Subcutaneous abdominal adipose tissue (tissue), 5 donors: ENCODE results near the gene RBM28.

Experiments
- H3K27ac ChIP-seq: one replicate; pipeline ENCODE4 v1.7.0; 2013; ENCODE audit warnings: low read depth, mild to moderate bottlenecking, inconsistent platforms, low read length, moderate library complexity
- H3K27me3 ChIP-seq, 5 donors: one replicate each; pipeline ENCODE4 v1.7.0; 2013; ENCODE audit warnings: low read length in 5 of 5, inconsistent platforms in 1 of 5; ENCODE audit not compliant: control insufficient read depth in 5 of 5, insufficient read depth in 4 of 5
- H3K36me3 ChIP-seq, 5 donors: one replicate each; pipeline ENCODE4 v1.7.0; 2013; ENCODE audit warnings: low read length in 5 of 5; ENCODE audit not compliant: control insufficient read depth in 5 of 5, insufficient read depth in 5 of 5
- H3K4me1 ChIP-seq, 5 donors: one replicate each; pipeline ENCODE4 v1.7.0; 2013; ENCODE audit warnings: low read length in 5 of 5, mild to moderate bottlenecking in 3 of 5, moderate library complexity in 1 of 5; ENCODE audit not compliant: control insufficient read depth in 5 of 5, insufficient read depth in 5 of 5
- H3K4me3 ChIP-seq, 5 donors: one replicate each; pipeline ENCODE4 v1.7.0; 2013; ENCODE audit warnings: low read length in 5 of 5, low read depth in 1 of 5
- H3K9ac ChIP-seq, 5 donors: one replicate each; pipeline ENCODE4 v1.7.0; 2013; ENCODE audit warnings: low read length in 5 of 5, mild to moderate bottlenecking in 4 of 5, moderate library complexity in 3 of 5
- H3K9me3 ChIP-seq, 5 donors: one replicate each; pipeline ENCODE4 v1.7.0; 2013; ENCODE audit warnings: low read length in 5 of 5; ENCODE audit not compliant: control insufficient read depth in 5 of 5
- donor health status: healthy.
- donor health status: healthy.
- donor health status: healthy.
- donor health status: healthy.
- donor health status: healthy.

Gene RBM28

GRCh38 chr7:128278366-128278765 lies 65.3 kb downstream of the RBM28 start:
- Histone ChIP-seq H3K9ac (no peak overlapping the region), H3K9me3 (peaks cover 0 to 10% (median 3%) of the 10 kb centered on the region in 5 donors)

GRCh38 chr7:128275681-128276080 lies 68.0 kb downstream of the RBM28 start:
- no peak overlapping the region for H3K27ac ChIP-seq
- H3K9me3 ChIP-seq: peaks cover 0 to 7% (median 3%) of the 10 kb centered on the region in 5 donors
- no peak overlapping the region for H3K9ac ChIP-seq
- no peaks in the 10 kb centered on the region for H3K36me3 ChIP-seq
- H3K4me3 ChIP-seq: no peak overlapping the region
- peaks cover 0 to 9% (median 0%) of the 10 kb centered on the region in 5 donors for H3K27me3 ChIP-seq
- peaks cover 0 to 17% (median 16%) of the 10 kb centered on the region in 5 donors for H3K4me1 ChIP-seq

More at GRCh38 chr7:128278366-128278765, 65.3 kb downstream of the RBM28 start:
- H3K4me1 ChIP-seq: no peaks in the 10 kb centered on the region
- no peaks in the 10 kb centered on the region for H3K27me3 ChIP-seq
- H3K36me3 ChIP-seq: no peaks in the 10 kb centered on the region
- H3K4me3 ChIP-seq: no peak overlapping the region
- no peak overlapping the region for H3K27ac ChIP-seq

- H3K27ac ChIP-seq: no peak overlapping the region
- peaks cover 0 to 9% (median 0%) of the 10 kb centered on the region in 5 donors for H3K27me3 ChIP-seq
- peaks cover 0 to 3% (median under 1%) of the 10 kb centered on the region in 5 donors for H3K9me3 ChIP-seq
- no peak overlapping the region for H3K4me3 ChIP-seq
- no peaks in the 10 kb centered on the region for H3K36me3 ChIP-seq
- no peak overlapping the region for H3K9ac ChIP-seq
- H3K4me1 ChIP-seq: peaks cover 0 to 20% (median 18%) of the 10 kb centered on the region in 5 donors
Observed at GRCh38 chr7:128274884-128275603, 68.7 kb downstream of the RBM28 start.

- peaks cover 0 to 20% (median 18%) of the 10 kb centered on the region in 5 donors for H3K4me1 ChIP-seq
- no peaks in the 10 kb centered on the region for H3K36me3 ChIP-seq
- no peak overlapping the region for H3K4me3 ChIP-seq
- peaks cover 0 to 9% (median 0%) of the 10 kb centered on the region in 5 donors for H3K27me3 ChIP-seq
- H3K9ac ChIP-seq: no peak overlapping the region
- H3K27ac ChIP-seq: no peak overlapping the region
- H3K9me3 ChIP-seq: peaks cover 0 to 3% (median 0%) of the 10 kb centered on the region in 5 donors
Observed at GRCh38 chr7:128274246-128274883, 69.3 kb downstream of the RBM28 start.

- peak overlapping the region in 1 of 5 donors; percentile 52 for H3K9ac ChIP-seq
- peaks cover 0 to 36% (median 29%) of the 10 kb centered on the region in 5 donors for H3K4me1 ChIP-seq
- H3K4me3 ChIP-seq: peak overlapping the region; percentile 36 to 58 (median 52)
- no peaks in the 10 kb centered on the region for H3K36me3 ChIP-seq
- peak overlapping the region; percentile 46 for H3K27ac ChIP-seq
- peaks cover 0 to 16% (median 0%) of the 10 kb centered on the region in 5 donors for H3K27me3 ChIP-seq
- no peaks in the 10 kb centered on the region for H3K9me3 ChIP-seq
Observed at GRCh38 chr7:128271942-128272481, 71.7 kb downstream of the RBM28 start.

- no peaks in the 10 kb centered on the region for H3K36me3 ChIP-seq
- peak overlapping the region in 2 of 5 donors; percentile 27 to 52 for H3K9ac ChIP-seq
- H3K4me1 ChIP-seq: peaks cover 0 to 41% (median 34%) of the 10 kb centered on the region in 5 donors
- peak overlapping the region; percentile 36 to 59 (median 56) for H3K4me3 ChIP-seq
- H3K27me3 ChIP-seq: peaks cover 0 to 16% (median 0%) of the 10 kb centered on the region in 5 donors
- H3K27ac ChIP-seq: peak overlapping the region; percentile 46
- no peaks in the 10 kb centered on the region for H3K9me3 ChIP-seq
Observed at GRCh38 chr7:128271471-128271941, 72.2 kb downstream of the RBM28 start.

GRCh38 chr7:128270826-128271272 lies 72.9 kb downstream of the RBM28 start:
- H3K27me3 ChIP-seq: peaks cover 0 to 16% (median 0%) of the 10 kb centered on the region in 5 donors
- H3K4me3 ChIP-seq: peak overlapping the region in 4 of 5 donors; percentile 36 to 58 (median 54)
- H3K27ac ChIP-seq: peak overlapping the region; percentile 46
- H3K4me1 ChIP-seq: peaks cover 0 to 47% (median 40%) of the 10 kb centered on the region in 5 donors
- H3K9ac ChIP-seq: peak overlapping the region in 1 of 5 donors; percentile 1
- no peaks in the 10 kb centered on the region for H3K36me3 ChIP-seq
- H3K9me3 ChIP-seq: no peaks in the 10 kb centered on the region

DNA sequence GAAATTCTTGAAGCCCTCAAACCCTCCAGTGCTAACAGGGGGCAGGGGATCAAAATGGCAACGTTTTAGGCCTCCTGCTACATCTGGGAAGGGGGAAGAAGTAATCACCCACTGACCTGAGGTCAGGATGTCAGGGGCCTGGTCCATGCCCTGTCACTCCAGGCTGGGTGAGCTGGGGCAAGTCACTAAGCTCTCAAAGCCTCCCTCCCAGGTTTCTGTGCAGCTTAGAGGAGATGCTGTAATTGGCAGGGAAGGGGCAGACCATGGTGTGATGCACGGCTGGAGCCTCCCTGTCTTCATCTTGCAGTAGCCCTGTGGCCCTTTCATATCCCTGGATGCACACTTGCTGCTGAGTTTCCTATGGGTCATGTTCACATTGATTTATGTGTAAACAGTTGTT lies 75.5 kb downstream of the RBM28 start:
- Histone ChIP-seq H3K9ac (no peak overlapping the region), H3K36me3 (no peaks in the 10 kb centered on the region), H3K27me3 (peaks cover 0 to 16% (median 0%) of the 10 kb centered on the region in 5 donors), H3K9me3 (no peaks in the 10 kb centered on the region), H3K4me3 (no peak overlapping the region), H3K4me1 (peaks cover 0 to 72% (median 58%) of the 10 kb centered on the region in 5 donors), H3K27ac (no peak overlapping the region)

GRCh38 chr7:128267595-128267924 lies 76.1 kb downstream of the RBM28 start:
- H3K9me3 ChIP-seq: no peaks in the 10 kb centered on the region
- peaks cover 0 to 16% (median 0%) of the 10 kb centered on the region in 5 donors for H3K27me3 ChIP-seq
- peak overlapping the region; percentile 73 for H3K27ac ChIP-seq
- H3K36me3 ChIP-seq: no peaks in the 10 kb centered on the region
- peaks cover 0 to 74% (median 58%) of the 10 kb centered on the region in 5 donors for H3K4me1 ChIP-seq
- peak overlapping the region in 3 of 5 donors; percentile 1 to 13 (median 2) for H3K4me3 ChIP-seq
- H3K9ac ChIP-seq: peak overlapping the region in 1 of 5 donors; percentile 49
